Liver (tissue), 9 donors: ENCODE data around the gene CPLX1. TPM values are rescaled to one million over a fixed set of nuclear protein-coding genes. Genes with fewer than 3 reads are reported as not detected.

ENCODE experiments used
- DNase-seq: peaks from one replicate; pipeline ENCODE4 v3.0.0-alpha.2; 2017; ENCODE audit warnings: low spot score
- H3K27ac ChIP-seq, 2 donors: one replicate each; pipeline ENCODE4 v1.7.0; 2013; ENCODE audit warnings: inconsistent platforms in 2 of 2, low read length in 2 of 2, control low read depth in 1 of 2, low read depth in 1 of 2, mild to moderate bottlenecking in 1 of 2
- H3K27me3 ChIP-seq, 4 donors: one replicate each; pipeline versions ENCODE4 v1.6.1 to v1.7.0; 2013; ENCODE audit warnings: low read length in 3 of 4, inconsistent platforms in 1 of 4, mild to moderate bottlenecking in 1 of 4, moderate library complexity in 1 of 4; ENCODE audit not compliant: control insufficient read depth in 4 of 4, insufficient read depth in 4 of 4
- H3K36me3 ChIP-seq, 4 donors: one replicate each; pipeline versions ENCODE4 v1.6.1 to v1.7.0; 2013; ENCODE audit warnings: low read length in 3 of 4, mild to moderate bottlenecking in 3 of 4, low read depth in 1 of 4, moderate library complexity in 1 of 4; ENCODE audit not compliant: control insufficient read depth in 4 of 4, insufficient read depth in 3 of 4
- H3K4me1 ChIP-seq, 4 donors: one replicate each; pipeline versions ENCODE4 v1.6.1 to v1.7.0; 2013; ENCODE audit warnings: low read length in 3 of 4, mild to moderate bottlenecking in 3 of 4, moderate library complexity in 1 of 4; ENCODE audit not compliant: control insufficient read depth in 4 of 4, insufficient read depth in 4 of 4
- H3K4me3 ChIP-seq, 3 donors: one replicate each; pipeline versions ENCODE4 v1.6.1 to v1.7.0; 2013; ENCODE audit warnings: low read length in 3 of 3, control low read depth in 1 of 3, low read depth in 1 of 3, mild to moderate bottlenecking in 1 of 3
- H3K9ac ChIP-seq, 2 donors: one replicate each; pipeline ENCODE4 v1.7.0; 2013; ENCODE audit warnings: low read length in 2 of 2, mild to moderate bottlenecking in 2 of 2, moderate library complexity in 2 of 2, control low read depth in 1 of 2, low read depth in 1 of 2
- H3K9me3 ChIP-seq, 4 donors: one replicate each; pipeline versions ENCODE4 v1.6.1 to v1.7.0; 2013; ENCODE audit warnings: low read length in 3 of 4; ENCODE audit not compliant: control insufficient read depth in 4 of 4
- EGR1 ChIP-seq, 2 donors: IDR thresholded peaks; 2 replicates each; pipeline ENCODE4 v1.6.1; 2016 to 2018; ENCODE audit warnings: antibody characterized with exemption in 2 of 2, low read depth in 2 of 2
- FOXA1 ChIP-seq: IDR thresholded peaks from 2 replicates; pipeline ENCODE4 v1.6.1; 2016; ENCODE audit warnings: antibody characterized with exemption
- FOXA2 ChIP-seq: IDR thresholded peaks from 2 replicates; pipeline ENCODE4 v1.6.1; 2016; ENCODE audit warnings: antibody characterized with exemption
- GABPA ChIP-seq, 2 donors: IDR thresholded peaks in 1 of 2; conservative IDR thresholded peaks in 1 of 2; 2 replicates each; pipeline ENCODE4 v1.6.1; 2016; ENCODE audit warnings: antibody characterized with exemption in 2 of 2, mild to moderate bottlenecking in 1 of 2, moderate library complexity in 1 of 2
- HNF4A ChIP-seq, 2 donors: conservative IDR thresholded peaks; 2 replicates each; pipeline ENCODE4 v1.6.1; 2016; ENCODE audit warnings: antibody characterized with exemption in 2 of 2, mild to moderate bottlenecking in 2 of 2
- HNF4G ChIP-seq: IDR thresholded peaks from 2 replicates; pipeline ENCODE4 v1.6.1; 2016; ENCODE audit warnings: antibody characterized with exemption
- JUND ChIP-seq, 2 donors: IDR thresholded peaks; 2 replicates each; pipeline ENCODE4 v1.6.1; 2016; ENCODE audit warnings: antibody characterized with exemption in 2 of 2
- NR2F2 ChIP-seq: IDR thresholded peaks from 2 replicates; pipeline ENCODE4 v1.6.1; 2016; ENCODE audit warnings: antibody characterized with exemption
- RAD21 ChIP-seq, 2 donors: IDR thresholded peaks; 2 replicates each; pipeline ENCODE4 v1.6.1; 2016; ENCODE audit warnings: antibody characterized with exemption in 2 of 2, mild to moderate bottlenecking in 2 of 2
- RXRA ChIP-seq, 2 donors: IDR thresholded peaks; 2 replicates each; pipeline ENCODE4 v1.6.1; 2017 to 2018; ENCODE audit warnings: antibody characterized with exemption in 2 of 2, mild to moderate bottlenecking in 1 of 2
- SP1 ChIP-seq: IDR thresholded peaks from 2 replicates; pipeline ENCODE4 v1.6.1; 2018; ENCODE audit warnings: antibody characterized with exemption, mild to moderate bottlenecking
- TAF1 ChIP-seq: conservative IDR thresholded peaks from 2 replicates; pipeline ENCODE4 v1.6.1; 2016; ENCODE audit warnings: antibody characterized with exemption, mild to moderate bottlenecking
- YY1 ChIP-seq: IDR thresholded peaks from 2 replicates; pipeline ENCODE4 v1.6.1; 2016; ENCODE audit warnings: antibody characterized with exemption, mild to moderate bottlenecking
- WGBS: extraction: QIAGEN DNeasy Blood & Tissue Kit; methylation state at CpG from one replicate; pipeline ENCODE4 v1.1.7; 2013; 5-methylcytosine and 5-hydroxymethylcytosine counted together
- polyA plus RNA-seq, 2 donors: library from polyadenylated mRNA; stranded (reverse) in 1 of 2; unstranded in 1 of 2; fragments of 200-250 nt in 1 of 2; fragments of >200 nt in 1 of 2; fragmentation: Nextera tagmentation in 1 of 2; extraction: Ambion mirVana in 1 of 2; gene quantifications; one replicate each; pipeline versions ENCODE4 v1.2.1 to v1.2.3, GENCODE V29; 2013 to 2015
- total RNA-seq, 2 donors: library from RNA; depleted of rRNA; stranded (reverse); fragments of >200 nt; gene quantifications; one replicate each; pipeline ENCODE4 v1.2.3, GENCODE V29; 2014
- TF ChIP-seq, protein P1 (sequence below): IDR thresholded peaks from 2 replicates; pipeline ENCODE4 v1.6.1; 2016; ENCODE audit warnings: antibody characterized with exemption
- TF ChIP-seq, protein P2 (sequence below): IDR thresholded peaks from 2 replicates; pipeline ENCODE4 v1.6.1; 2016; ENCODE audit warnings: antibody characterized with exemption
- TF ChIP-seq, protein P3 (sequence below): fragments of 150-350 bp; IDR thresholded peaks from 2 replicates; pipeline ENCODE4 v1.5.1; 2017; ENCODE audit warnings: improper control_type of control experiment, low read depth, low read length; ENCODE audit not compliant: missing input control
- TF ChIP-seq, protein P4 (sequence below): IDR thresholded peaks from 2 replicates; pipeline ENCODE4 v1.6.1; 2016; ENCODE audit warnings: antibody characterized with exemption
- TF ChIP-seq, protein P5 (sequence below): IDR thresholded peaks from 2 replicates; pipeline ENCODE4 v1.6.1; 2016; ENCODE audit warnings: antibody characterized with exemption, mild to moderate bottlenecking
- donor health status: healthy.
- donor health status: healthy.
- donor health status: healthy.
- donor health status: healthy.
- donor health status: healthy.

The CPLX1 gene
- total and polyA plus RNA-seq, 4 donors = 0.14 to 2.8 (median 0.80) TPM

DNA sequence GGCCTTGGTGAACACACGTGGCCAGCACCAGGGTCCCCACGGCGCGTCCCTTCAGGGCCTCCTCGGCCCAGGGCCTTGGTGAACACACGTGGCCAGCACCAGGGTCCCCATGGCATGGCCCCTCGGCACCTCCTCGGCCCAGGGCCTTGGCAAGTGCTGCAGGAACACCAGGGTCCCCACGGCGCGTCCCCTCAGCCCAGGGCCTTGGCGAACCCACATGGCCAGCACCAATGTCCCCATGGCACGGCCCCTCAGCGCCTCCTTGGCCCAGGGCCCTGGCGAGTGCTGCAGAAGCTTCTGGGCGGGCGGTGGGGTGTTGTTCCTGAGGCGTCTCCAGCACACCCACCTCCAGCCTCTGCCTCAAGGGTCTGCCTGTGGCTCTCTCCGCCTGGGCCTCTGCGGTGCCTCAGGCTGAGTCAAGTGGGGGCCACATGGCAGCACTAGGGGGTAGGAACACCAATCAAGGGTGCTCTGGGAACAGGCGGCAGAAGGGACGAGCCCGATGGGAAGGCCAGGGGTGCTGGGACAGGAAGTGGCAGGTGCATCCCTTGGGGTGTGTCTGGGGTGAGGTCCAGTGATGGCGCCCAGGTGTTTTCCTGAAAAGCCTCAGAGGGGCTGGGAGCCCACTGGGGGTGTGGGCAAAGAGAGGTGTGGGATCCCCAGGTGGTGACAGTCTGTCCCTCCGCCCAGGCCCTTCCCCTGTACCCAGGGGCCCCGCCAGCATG, 41.8 kb upstream of the CPLX1 start:
- no peak overlapping the region for H3K9ac ChIP-seq
- DNase-seq = no peak
- H3K4me3 ChIP-seq = no peak overlapping the region
- peaks cover 9 to 76% (median 33%) of the 10 kb centered on the region in 4 donors for H3K36me3 ChIP-seq
- H3K27me3 ChIP-seq = no peaks in the 10 kb centered on the region
- H3K9me3 ChIP-seq = no peaks in the 10 kb centered on the region
- TF ChIP-seq, protein P1, sequence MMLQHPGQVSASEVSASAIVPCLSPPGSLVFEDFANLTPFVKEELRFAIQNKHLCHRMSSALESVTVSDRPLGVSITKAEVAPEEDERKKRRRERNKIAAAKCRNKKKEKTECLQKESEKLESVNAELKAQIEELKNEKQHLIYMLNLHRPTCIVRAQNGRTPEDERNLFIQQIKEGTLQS = no peak
- no peak for TF ChIP-seq HNF4G
- no peak for TF ChIP-seq RXRA (IDR thresholded peaks at IDR 0.05)
- no peak for TF ChIP-seq FOXA2
- no peak overlapping the region for H3K27ac ChIP-seq
- no peaks in the 10 kb centered on the region for H3K4me1 ChIP-seq
- 91% methylated on average over 26 of the region's 26 CpGs for WGBS

DNA sequence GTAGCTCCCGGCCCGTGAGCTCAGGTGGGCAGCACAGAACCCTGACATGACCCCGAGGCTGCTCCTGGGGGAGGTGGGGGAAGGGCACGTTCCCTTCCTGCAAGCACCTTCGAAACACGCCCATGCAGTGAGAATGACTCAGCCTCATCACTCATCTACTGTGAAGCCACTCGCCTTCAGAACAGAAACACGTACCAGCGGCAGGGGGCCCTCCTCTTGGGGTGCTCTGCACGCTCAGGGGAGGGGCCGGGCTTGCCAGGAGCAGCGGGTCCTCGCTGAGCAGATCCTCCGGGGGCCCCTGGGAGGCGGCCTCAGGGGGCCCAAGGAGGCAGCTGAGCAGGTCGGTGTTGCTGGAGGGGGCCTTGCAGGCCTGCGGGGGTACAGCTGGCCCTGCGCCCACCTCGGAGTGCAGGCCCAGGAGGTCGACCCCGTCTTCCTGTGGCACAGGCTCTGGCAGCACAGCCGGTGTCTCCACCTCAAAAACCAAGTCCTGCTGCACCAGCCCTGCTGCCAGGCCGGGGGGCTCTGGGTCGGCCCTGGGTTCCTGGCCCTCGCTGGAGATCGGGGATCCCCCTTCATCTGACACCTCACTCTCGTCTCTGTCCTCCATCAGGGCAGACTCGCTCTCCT, 40.9 kb upstream of the CPLX1 start:
- 96% methylated on average over 28 of the region's 28 CpGs for WGBS
- Histone ChIP-seq H3K27me3 (no peaks in the 10 kb centered on the region), H3K9me3 (no peaks in the 10 kb centered on the region), H3K4me3 (no peak overlapping the region), H3K9ac (no peak overlapping the region), H3K27ac (no peak overlapping the region), H3K36me3 (peaks cover 9 to 79% (median 34%) of the 10 kb centered on the region in 4 donors), H3K4me1 (no peaks in the 10 kb centered on the region)
- TF ChIP-seq NR2F2 = no peak
- TF ChIP-seq TAF1 = no peak
- no peak for TF ChIP-seq FOXA2
- TF ChIP-seq, protein P2, sequence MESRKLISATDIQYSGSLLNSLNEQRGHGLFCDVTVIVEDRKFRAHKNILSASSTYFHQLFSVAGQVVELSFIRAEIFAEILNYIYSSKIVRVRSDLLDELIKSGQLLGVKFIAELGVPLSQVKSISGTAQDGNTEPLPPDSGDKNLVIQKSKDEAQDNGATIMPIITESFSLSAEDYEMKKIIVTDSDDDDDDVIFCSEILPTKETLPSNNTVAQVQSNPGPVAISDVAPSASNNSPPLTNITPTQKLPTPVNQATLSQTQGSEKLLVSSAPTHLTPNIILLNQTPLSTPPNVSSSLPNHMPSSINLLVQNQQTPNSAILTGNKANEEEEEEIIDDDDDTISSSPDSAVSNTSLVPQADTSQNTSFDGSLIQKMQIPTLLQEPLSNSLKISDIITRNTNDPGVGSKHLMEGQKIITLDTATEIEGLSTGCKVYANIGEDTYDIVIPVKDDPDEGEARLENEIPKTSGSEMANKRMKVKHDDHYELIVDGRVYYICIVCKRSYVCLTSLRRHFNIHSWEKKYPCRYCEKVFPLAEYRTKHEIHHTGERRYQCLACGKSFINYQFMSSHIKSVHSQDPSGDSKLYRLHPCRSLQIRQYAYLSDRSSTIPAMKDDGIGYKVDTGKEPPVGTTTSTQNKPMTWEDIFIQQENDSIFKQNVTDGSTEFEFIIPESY = no peak
- TF ChIP-seq, protein P3, sequence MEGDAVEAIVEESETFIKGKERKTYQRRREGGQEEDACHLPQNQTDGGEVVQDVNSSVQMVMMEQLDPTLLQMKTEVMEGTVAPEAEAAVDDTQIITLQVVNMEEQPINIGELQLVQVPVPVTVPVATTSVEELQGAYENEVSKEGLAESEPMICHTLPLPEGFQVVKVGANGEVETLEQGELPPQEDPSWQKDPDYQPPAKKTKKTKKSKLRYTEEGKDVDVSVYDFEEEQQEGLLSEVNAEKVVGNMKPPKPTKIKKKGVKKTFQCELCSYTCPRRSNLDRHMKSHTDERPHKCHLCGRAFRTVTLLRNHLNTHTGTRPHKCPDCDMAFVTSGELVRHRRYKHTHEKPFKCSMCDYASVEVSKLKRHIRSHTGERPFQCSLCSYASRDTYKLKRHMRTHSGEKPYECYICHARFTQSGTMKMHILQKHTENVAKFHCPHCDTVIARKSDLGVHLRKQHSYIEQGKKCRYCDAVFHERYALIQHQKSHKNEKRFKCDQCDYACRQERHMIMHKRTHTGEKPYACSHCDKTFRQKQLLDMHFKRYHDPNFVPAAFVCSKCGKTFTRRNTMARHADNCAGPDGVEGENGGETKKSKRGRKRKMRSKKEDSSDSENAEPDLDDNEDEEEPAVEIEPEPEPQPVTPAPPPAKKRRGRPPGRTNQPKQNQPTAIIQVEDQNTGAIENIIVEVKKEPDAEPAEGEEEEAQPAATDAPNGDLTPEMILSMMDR = no peak
- TF ChIP-seq YY1 = no peak
- TF ChIP-seq, protein P4, sequence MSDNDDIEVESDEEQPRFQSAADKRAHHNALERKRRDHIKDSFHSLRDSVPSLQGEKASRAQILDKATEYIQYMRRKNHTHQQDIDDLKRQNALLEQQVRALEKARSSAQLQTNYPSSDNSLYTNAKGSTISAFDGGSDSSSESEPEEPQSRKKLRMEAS = no peak
- no peak for TF ChIP-seq EGR1 (IDR thresholded peaks at IDR 0.05; ENCODE audit: low read depth in 2 of 2)
- TF ChIP-seq, protein P1 = no peak
- no peak for TF ChIP-seq RAD21 (IDR thresholded peaks at IDR 0.05)
- TF ChIP-seq HNF4A (conservative IDR thresholded peaks at IDR 0.05) = no peak
- TF ChIP-seq FOXA1 = no peak
- no peak for TF ChIP-seq SP1
- TF ChIP-seq JUND (IDR thresholded peaks at IDR 0.05) = no peak
- TF ChIP-seq RXRA (IDR thresholded peaks at IDR 0.05) = no peak
- TF ChIP-seq, protein P5, sequence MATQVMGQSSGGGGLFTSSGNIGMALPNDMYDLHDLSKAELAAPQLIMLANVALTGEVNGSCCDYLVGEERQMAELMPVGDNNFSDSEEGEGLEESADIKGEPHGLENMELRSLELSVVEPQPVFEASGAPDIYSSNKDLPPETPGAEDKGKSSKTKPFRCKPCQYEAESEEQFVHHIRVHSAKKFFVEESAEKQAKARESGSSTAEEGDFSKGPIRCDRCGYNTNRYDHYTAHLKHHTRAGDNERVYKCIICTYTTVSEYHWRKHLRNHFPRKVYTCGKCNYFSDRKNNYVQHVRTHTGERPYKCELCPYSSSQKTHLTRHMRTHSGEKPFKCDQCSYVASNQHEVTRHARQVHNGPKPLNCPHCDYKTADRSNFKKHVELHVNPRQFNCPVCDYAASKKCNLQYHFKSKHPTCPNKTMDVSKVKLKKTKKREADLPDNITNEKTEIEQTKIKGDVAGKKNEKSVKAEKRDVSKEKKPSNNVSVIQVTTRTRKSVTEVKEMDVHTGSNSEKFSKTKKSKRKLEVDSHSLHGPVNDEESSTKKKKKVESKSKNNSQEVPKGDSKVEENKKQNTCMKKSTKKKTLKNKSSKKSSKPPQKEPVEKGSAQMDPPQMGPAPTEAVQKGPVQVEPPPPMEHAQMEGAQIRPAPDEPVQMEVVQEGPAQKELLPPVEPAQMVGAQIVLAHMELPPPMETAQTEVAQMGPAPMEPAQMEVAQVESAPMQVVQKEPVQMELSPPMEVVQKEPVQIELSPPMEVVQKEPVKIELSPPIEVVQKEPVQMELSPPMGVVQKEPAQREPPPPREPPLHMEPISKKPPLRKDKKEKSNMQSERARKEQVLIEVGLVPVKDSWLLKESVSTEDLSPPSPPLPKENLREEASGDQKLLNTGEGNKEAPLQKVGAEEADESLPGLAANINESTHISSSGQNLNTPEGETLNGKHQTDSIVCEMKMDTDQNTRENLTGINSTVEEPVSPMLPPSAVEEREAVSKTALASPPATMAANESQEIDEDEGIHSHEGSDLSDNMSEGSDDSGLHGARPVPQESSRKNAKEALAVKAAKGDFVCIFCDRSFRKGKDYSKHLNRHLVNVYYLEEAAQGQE = no peak
- TF ChIP-seq HNF4G = no peak
- TF ChIP-seq GABPA (IDR thresholded peaks at IDR 0.05 in 1 of 2, conservative IDR thresholded peaks at IDR 0.05 in 1 of 2) = no peak
- DNase-seq = no peak
